Subcutaneous abdominal adipose tissue (tissue), 5 donors: Measurements from ENCODE around the gene ABCC1.
"Not testable (repeated sequence)": the region's sequence is repeated elsewhere in the genome, so short reads cannot be mapped to it uniquely, and the experiment has no call there.

Source experiments
- H3K27ac ChIP-seq: one replicate; pipeline ENCODE4 v1.7.0; 2013; ENCODE audit warnings: low read depth, mild to moderate bottlenecking, inconsistent platforms, low read length, moderate library complexity
- H3K27me3 ChIP-seq, 5 donors: one replicate each; pipeline ENCODE4 v1.7.0; 2013; ENCODE audit warnings: low read length in 5 of 5, inconsistent platforms in 1 of 5; ENCODE audit not compliant: control insufficient read depth in 5 of 5, insufficient read depth in 4 of 5
- H3K36me3 ChIP-seq, 5 donors: one replicate each; pipeline ENCODE4 v1.7.0; 2013; ENCODE audit warnings: low read length in 5 of 5; ENCODE audit not compliant: control insufficient read depth in 5 of 5, insufficient read depth in 5 of 5
- H3K4me1 ChIP-seq, 5 donors: one replicate each; pipeline ENCODE4 v1.7.0; 2013; ENCODE audit warnings: low read length in 5 of 5, mild to moderate bottlenecking in 3 of 5, moderate library complexity in 1 of 5; ENCODE audit not compliant: control insufficient read depth in 5 of 5, insufficient read depth in 5 of 5
- H3K4me3 ChIP-seq, 5 donors: one replicate each; pipeline ENCODE4 v1.7.0; 2013; ENCODE audit warnings: low read length in 5 of 5, low read depth in 1 of 5
- H3K9ac ChIP-seq, 5 donors: one replicate each; pipeline ENCODE4 v1.7.0; 2013; ENCODE audit warnings: low read length in 5 of 5, mild to moderate bottlenecking in 4 of 5, moderate library complexity in 3 of 5
- H3K9me3 ChIP-seq, 5 donors: one replicate each; pipeline ENCODE4 v1.7.0; 2013; ENCODE audit warnings: low read length in 5 of 5; ENCODE audit not compliant: control insufficient read depth in 5 of 5
- donor health status: healthy.
- donor health status: healthy.
- donor health status: healthy.
- donor health status: healthy.
- donor health status: healthy.

The ABCC1 gene

GRCh38 chr16:16145286-16145685 lies 195.9 kb downstream of the ABCC1 start:
- Histone ChIP-seq H3K4me3 (no peak overlapping the region), H3K9me3 (no peaks in the 10 kb centered on the region), H3K36me3 (peaks cover 2 to 49% (median 35%) of the 10 kb centered on the region in 5 donors), H3K27ac (no peak overlapping the region), H3K27me3 (no peaks in the 10 kb centered on the region), H3K9ac (no peak overlapping the region), H3K4me1 (peaks cover 3 to 10% (median 7%) of the 10 kb centered on the region in 5 donors)

GRCh38 chr16:16146380-16147315 lies 197.2 kb downstream of the ABCC1 start:
- no peak overlapping the region for H3K9ac ChIP-seq
- peaks cover 3 to 16% (median 12%) of the 10 kb centered on the region in 5 donors for H3K4me1 ChIP-seq
- no peak overlapping the region for H3K4me3 ChIP-seq
- H3K27me3 ChIP-seq: no peaks in the 10 kb centered on the region
- peaks cover 0 to 40% (median 25%) of the 10 kb centered on the region in 5 donors for H3K36me3 ChIP-seq
- no peak overlapping the region for H3K27ac ChIP-seq
- H3K9me3 ChIP-seq: no peaks in the 10 kb centered on the region

GRCh38 chr16:16147316-16147999 lies 198.0 kb downstream of the ABCC1 start:
- H3K4me3 ChIP-seq: no peak overlapping the region
- peaks cover 3 to 16% (median 12%) of the 10 kb centered on the region in 5 donors for H3K4me1 ChIP-seq
- H3K27ac ChIP-seq: no peak overlapping the region
- no peaks in the 10 kb centered on the region for H3K9me3 ChIP-seq
- no peak overlapping the region for H3K9ac ChIP-seq
- H3K36me3 ChIP-seq: peaks cover 0 to 39% (median 19%) of the 10 kb centered on the region in 5 donors
- no peaks in the 10 kb centered on the region for H3K27me3 ChIP-seq

GRCh38 chr16:16148000-16148599 lies 198.7 kb downstream of the ABCC1 start:
- H3K9ac ChIP-seq, H3K27me3 ChIP-seq, H3K9me3 ChIP-seq, H3K27ac ChIP-seq, H3K4me3 ChIP-seq: not testable (repeated sequence)
- Histone ChIP-seq H3K36me3 (peaks cover 0 to 40% (median 19%) of the 10 kb centered on the region in 5 donors), H3K4me1 (peaks cover 3 to 16% (median 12%) of the 10 kb centered on the region in 5 donors)

GRCh38 chr16:16148755-16149154 lies 199.3 kb downstream of the ABCC1 start:
- peaks cover 0 to 41% (median 19%) of the 10 kb centered on the region in 5 donors for H3K36me3 ChIP-seq

GRCh38 chr16:16149710-16150116 lies 200.3 kb downstream of the ABCC1 start:
- no peaks in the 10 kb centered on the region for H3K9me3 ChIP-seq
- peaks cover 3 to 16% (median 12%) of the 10 kb centered on the region in 5 donors for H3K4me1 ChIP-seq
- H3K9ac ChIP-seq: no peak overlapping the region
- H3K4me3 ChIP-seq: no peak overlapping the region
- no peak overlapping the region for H3K27ac ChIP-seq
- H3K36me3 ChIP-seq: peaks cover 0 to 41% (median 17%) of the 10 kb centered on the region in 5 donors
- no peaks in the 10 kb centered on the region for H3K27me3 ChIP-seq

More at GRCh38 chr16:16148755-16149154, 199.3 kb downstream of the ABCC1 start:
- Histone ChIP-seq H3K4me1 (peaks cover 3 to 16% (median 12%) of the 10 kb centered on the region in 5 donors), H3K27me3 (no peaks in the 10 kb centered on the region), H3K4me3 (no peak overlapping the region), H3K9ac (no peak overlapping the region), H3K9me3 (no peaks in the 10 kb centered on the region), H3K27ac (no peak overlapping the region)

- H3K4me3 ChIP-seq: no peak overlapping the region
- no peaks in the 10 kb centered on the region for H3K27me3 ChIP-seq
- no peak overlapping the region for H3K27ac ChIP-seq
- no peaks in the 10 kb centered on the region for H3K9me3 ChIP-seq
- H3K9ac ChIP-seq: peak overlapping the region in 1 of 5 donors; percentile 20
- H3K36me3 ChIP-seq: peaks cover under 1 to 43% (median 20%) of the 10 kb centered on the region in 5 donors
- H3K4me1 ChIP-seq: peaks cover 3 to 16% (median 12%) of the 10 kb centered on the region in 5 donors
Observed at GRCh38 chr16:16150117-16150877, 200.9 kb downstream of the ABCC1 start.

GRCh38 chr16:16150878-16151152 lies 201.4 kb downstream of the ABCC1 start:
- H3K27ac ChIP-seq: no peak overlapping the region
- H3K4me3 ChIP-seq: no peak overlapping the region
- H3K4me1 ChIP-seq: peaks cover 3 to 16% (median 12%) of the 10 kb centered on the region in 5 donors
- H3K27me3 ChIP-seq: no peaks in the 10 kb centered on the region
- peaks cover 4 to 42% (median 20%) of the 10 kb centered on the region in 5 donors for H3K36me3 ChIP-seq
- no peaks in the 10 kb centered on the region for H3K9me3 ChIP-seq
- H3K9ac ChIP-seq: no peak overlapping the region

- H3K4me3 ChIP-seq: no peak overlapping the region
- H3K27me3 ChIP-seq: no peaks in the 10 kb centered on the region
- H3K36me3 ChIP-seq: peaks cover 4 to 41% (median 23%) of the 10 kb centered on the region in 5 donors
- peaks cover 3 to 16% (median 12%) of the 10 kb centered on the region in 5 donors for H3K4me1 ChIP-seq
- H3K9me3 ChIP-seq: no peaks in the 10 kb centered on the region
- H3K9ac ChIP-seq: no peak overlapping the region
- no peak overlapping the region for H3K27ac ChIP-seq
Observed at GRCh38 chr16:16151315-16151714, 201.9 kb downstream of the ABCC1 start.
